GM04503 (cell line): ENCODE measurements around the gene RS1.

Experiments
- DNase-seq: peaks from one replicate; pipeline ENCODE4 v3.0.0-alpha.2; 2012; ENCODE audit warnings: low read depth

RS1 gene

GRCh38 chrX:18598413-18598812 is 73.5 kb downstream of the RS1 start:
- DNase-seq = no peak

- no peak for DNase-seq
These were observed 75.8 kb downstream of the RS1 start for GRCh38 chrX:18596096-18596495.

GRCh38 chrX:18594079-18594478 is 77.8 kb downstream of the RS1 start:
- no peak for DNase-seq

- no peak for DNase-seq
These were observed 80.1 kb downstream of the RS1 start for GRCh38 chrX:18591834-18592233.
